HepG2 (cell line): ENCODE measurements around the gene SCART1.

Source experiments
- CEBPB ChIP-seq: IDR thresholded peaks from 2 replicates; pipeline ENCODE4 v1.6.1; 2011; ENCODE audit warnings: low read depth, low read length, improper control_type of control experiment, borderline replicate concordance
- MAFF ChIP-seq: IDR thresholded peaks from 2 replicates; pipeline ENCODE4 v1.6.1; 2011; ENCODE audit warnings: low read depth, low read length, improper control_type of control experiment
- NFYB ChIP-seq: sonication (generic); formaldehyde crosslinking; IDR thresholded peaks from 2 replicates; pipeline ENCODE4 v1.4.0; 2020; ENCODE audit warnings: missing genetic modification reagents
- SRSF4 ChIP-seq: fragments of 200-400 bp; formaldehyde crosslinking; IDR thresholded peaks from one replicate; pipeline ENCODE4 v1.6.1; 2018; ENCODE audit warnings: mild to moderate bottlenecking, low read depth, low read length, moderate library complexity; ENCODE audit not compliant: poor library complexity, severe bottlenecking
- TAF15 ChIP-seq: fragments of 200-400 bp; formaldehyde crosslinking; IDR thresholded peaks from one replicate; pipeline ENCODE4 v1.6.1; 2018; ENCODE audit warnings: mild to moderate bottlenecking, low read depth, low read length; ENCODE audit not compliant: poor library complexity, severe bottlenecking
- ZNF292 ChIP-seq: sonication (generic); formaldehyde crosslinking; IDR thresholded peaks from 2 replicates; pipeline ENCODE4 v1.8.1; 2022; ENCODE audit warnings: mild to moderate bottlenecking, low read depth, missing genetic modification reagents, borderline replicate concordance

GRCh38 chr10:133451346-133451745 lies 2.4 kb upstream of the SCART1 start:
- TF ChIP-seq ZNF292 (CRISPR knock-in tag) (no peak), NFYB (CRISPR knock-in tag) (no peak), CEBPB (no peak), MAFF (no peak), SRSF4 (no peak), TAF15 (no peak)
